Endothelial cell (in vitro differentiated cells): ENCODE measurements around the gene TMEM239. TPM values are rescaled to one million over a fixed set of nuclear protein-coding genes. Genes with fewer than 3 reads are reported as not detected.

Experiments used
- DNase-seq: peaks from one replicate; pipeline ENCODE4 v3.0.0; 2021; ENCODE audit warnings: low spot score
- H3K27ac Mint-ChIP-seq: one replicate; pipeline ENCODE4 v1.8.0; 2021; ENCODE audit warnings: mixed read lengths, inconsistent platforms; ENCODE audit not compliant: unreplicated experiment
- H3K27me3 Mint-ChIP-seq: one replicate; pipeline ENCODE4 v1.8.0; 2021; ENCODE audit warnings: mild to moderate bottlenecking, moderate library complexity, mixed read lengths, inconsistent platforms; ENCODE audit not compliant: unreplicated experiment
- H3K36me3 Mint-ChIP-seq: one replicate; pipeline ENCODE4 v1.8.0; 2021; ENCODE audit warnings: mild to moderate bottlenecking, low read depth, mixed read lengths, inconsistent platforms; ENCODE audit not compliant: unreplicated experiment
- H3K4me1 Mint-ChIP-seq: one replicate; pipeline ENCODE4 v1.8.0; 2021; ENCODE audit warnings: mild to moderate bottlenecking, mixed read lengths, inconsistent platforms; ENCODE audit not compliant: unreplicated experiment
- H3K4me3 Mint-ChIP-seq: one replicate; pipeline ENCODE4 v1.8.0; 2021; ENCODE audit warnings: mild to moderate bottlenecking, mixed read lengths, inconsistent platforms; ENCODE audit not compliant: unreplicated experiment
- H3K9me3 Mint-ChIP-seq: one replicate; pipeline ENCODE4 v1.8.0; 2021; ENCODE audit warnings: mixed read lengths, inconsistent platforms; ENCODE audit not compliant: unreplicated experiment
- CTCF ChIP-seq: fragments of 200-600 bp; sonication (generic); IDR thresholded peaks from one replicate; pipeline ENCODE4 v1.5.0; 2021; ENCODE audit warnings: antibody characterized with exemption; ENCODE audit not compliant: unreplicated experiment
- total RNA-seq: library from RNA; stranded (reverse); fragmentation: NEBNext Ultra II Directional; extraction: Animal tissue kit (Norgen Biotek cat#: 25700); gene quantifications from one replicate; pipeline ENCODE4 v1.2.1, GENCODE V29; 2021; ENCODE audit not compliant: unreplicated experiment

The TMEM239 gene
- total RNA-seq, 1 donor from 2014 or later = not detected

GRCh38 chr20:2793471-2793870, 22.7 kb upstream of the TMEM239 start:
- H3K36me3 Mint-ChIP-seq = peaks cover 14% of the 10 kb centered on the region
- no peak for TF ChIP-seq CTCF
- no peaks in the 10 kb centered on the region for H3K4me1 Mint-ChIP-seq
- H3K27ac Mint-ChIP-seq = no peak overlapping the region
- no peaks in the 10 kb centered on the region for H3K9me3 Mint-ChIP-seq
- no peak for DNase-seq
- peaks cover 5% of the 10 kb centered on the region for H3K27me3 Mint-ChIP-seq
- no peak overlapping the region for H3K4me3 Mint-ChIP-seq

GRCh38 chr20:2794202-2794748, 21.9 kb upstream of the TMEM239 start:
- DNase-seq = no peak
- TF ChIP-seq CTCF = no peak
- Mint-ChIP-seq H3K27me3 (peaks cover 6% of the 10 kb centered on the region), H3K36me3 (peaks cover 21% of the 10 kb centered on the region), H3K4me3 (peak overlapping the region; percentile 51), H3K27ac (no peak overlapping the region), H3K4me1 (peaks cover 6% of the 10 kb centered on the region), H3K9me3 (no peaks in the 10 kb centered on the region)

GRCh38 chr20:2794866-2795447, 21.2 kb upstream of the TMEM239 start:
- Mint-ChIP-seq H3K4me3 (no peak overlapping the region), H3K9me3 (no peaks in the 10 kb centered on the region), H3K4me1 (peaks cover 13% of the 10 kb centered on the region), H3K36me3 (peaks cover 24% of the 10 kb centered on the region), H3K27me3 (peaks cover 8% of the 10 kb centered on the region), H3K27ac (no peak overlapping the region)
- TF ChIP-seq CTCF = no peak
- DNase-seq = no peak

GRCh38 chr20:2795451-2795850, 20.7 kb upstream of the TMEM239 start:
- Mint-ChIP-seq H3K9me3 (no peaks in the 10 kb centered on the region), H3K27ac (no peak overlapping the region)

More at GRCh38 chr20:2795451-2795850, 20.7 kb upstream of the TMEM239 start:
- H3K36me3 Mint-ChIP-seq = peaks cover 26% of the 10 kb centered on the region
- peaks cover 8% of the 10 kb centered on the region for H3K27me3 Mint-ChIP-seq
- TF ChIP-seq CTCF = no peak
- DNase-seq = no peak
- H3K4me3 Mint-ChIP-seq = no peak overlapping the region
- peaks cover 15% of the 10 kb centered on the region for H3K4me1 Mint-ChIP-seq
